Prostate gland (tissue), 2 donors: Measurements from ENCODE around the gene SOST. TPM values are rescaled to one million over a fixed set of nuclear protein-coding genes. Genes with fewer than 3 reads are reported as not detected.
A peak's percentile ranks its signal among the peaks of the same experiment; 100 is the strongest.

Experiments
- DNase-seq: peaks from one replicate; pipeline ENCODE4 v3.0.0-alpha.2; 2019; ENCODE audit warnings: low spot score
- H3K27ac ChIP-seq, 2 donors: fragments of 200-600 bp; sonication (generic); 2 replicates each; pipeline ENCODE4 v1.5.1; 2017 to 2019
- H3K27me3 ChIP-seq: fragments of 200-600 bp; sonication (generic); replicated peaks from 2 replicates; pipeline ENCODE4 v1.5.1; 2019; ENCODE audit not compliant: insufficient read depth
- H3K36me3 ChIP-seq, 2 donors: fragments of 200-600 bp; sonication (generic); 1 replicate in 1 of 2; 2 replicates in 1 of 2; pipeline versions ENCODE4 v1.5.1 to v1.8.1; 2017 to 2019
- H3K4me1 ChIP-seq: fragments of 200-600 bp; sonication (generic); replicated peaks from 2 replicates; pipeline ENCODE4 v1.5.1; 2019
- H3K4me3 ChIP-seq, 2 donors: fragments of 200-600 bp; sonication (generic); 2 replicates each; pipeline ENCODE4 v1.5.1; 2017 to 2019
- H3K9me3 ChIP-seq: fragments of 200-600 bp; sonication (generic); 2 replicates; pipeline ENCODE4 v1.5.1; 2017
- CTCF ChIP-seq, 4 experiments: fragments of 200-600 bp in 2 of 4; fragments of 450-650 bp in 2 of 4; sonication (generic) in 2 of 4; IDR thresholded peaks; 1 replicate in 3 of 4; 2 replicates in 1 of 4; pipeline ENCODE4 v1.5.1; 2016 to 2019; ENCODE audit warnings: antibody characterized with exemption in 4 of 4, mild to moderate bottlenecking in 2 of 4, moderate library complexity in 2 of 4
- POLR2A ChIP-seq: fragments of 450-650 bp; IDR thresholded peaks from one replicate; pipeline ENCODE4 v1.6.1; 2016; ENCODE audit warnings: antibody characterized with exemption, mild to moderate bottlenecking
- POLR2AphosphoS5 ChIP-seq: sonication (generic); formaldehyde crosslinking; IDR thresholded peaks from one replicate; pipeline ENCODE4 v1.6.1; 2017; ENCODE audit warnings: antibody characterized with exemption
- WGBS: methylation state at CpG from one replicate; pipeline ENCODE4 v1.1.5; 2018; 5-methylcytosine and 5-hydroxymethylcytosine counted together
- intact Hi-C: fragments of 100-400 bp; cut with DNase I; formaldehyde crosslinking; loops from one replicate; pipeline ENCODE4 v1.14.2; 2022
- total RNA-seq, 2 donors: library from RNA; depleted of rRNA; stranded (reverse); fragments of >200 nt; gene quantifications; one replicate each; pipeline ENCODE4 v1.1.0, GENCODE V29; 2016

Gene SOST
- total RNA-seq, 2 donors from 2014 or later, result 0.18 TPM; not detected in 1

- 77% methylated on average over 6 of the region's 6 CpGs for WGBS
- DNase-seq, result no peak
- H3K27ac ChIP-seq, result no peak overlapping the region
- no peak overlapping the region for H3K4me3 ChIP-seq
- H3K27me3 ChIP-seq, result no peaks in the 10 kb centered on the region
- TF ChIP-seq CTCF (IDR thresholded peaks at IDR 0.05), result no peak
- no peak for TF ChIP-seq POLR2A
- no peak for TF ChIP-seq POLR2AphosphoS5
- no peaks in the 10 kb centered on the region for H3K36me3 ChIP-seq
- H3K9me3 ChIP-seq, result no peaks in the 10 kb centered on the region
- intact Hi-C loops, result no loop called here
- peaks cover 6% of the 10 kb centered on the region for H3K4me1 ChIP-seq
These were observed 40.7 kb downstream of the SOST start for GRCh38 chr17:43717913-43718312.

- H3K27me3 ChIP-seq, result no peaks in the 10 kb centered on the region
- H3K9me3 ChIP-seq, result no peaks in the 10 kb centered on the region
- H3K4me3 ChIP-seq, result no peak overlapping the region
- no peak overlapping the region for H3K27ac ChIP-seq
- peaks cover 6% of the 10 kb centered on the region for H3K4me1 ChIP-seq
- no peak for DNase-seq
- H3K36me3 ChIP-seq, result no peaks in the 10 kb centered on the region
- 69% methylated on average over 4 of the region's 4 CpGs for WGBS
- TF ChIP-seq CTCF (IDR thresholded peaks at IDR 0.05) (no peak), POLR2AphosphoS5 (no peak)
- intact Hi-C loops, result no loop called here
These were observed 44.0 kb downstream of the SOST start for GRCh38 chr17:43714465-43715149.

GRCh38 chr17:43713494-43714162 is 45.0 kb downstream of the SOST start:
- no peaks in the 10 kb centered on the region for H3K27me3 ChIP-seq
- no peaks in the 10 kb centered on the region for H3K9me3 ChIP-seq
- peak overlapping the region in 1 of 2 donors; percentile 22 for H3K27ac ChIP-seq
- no peak for TF ChIP-seq POLR2AphosphoS5
- TF ChIP-seq CTCF (IDR thresholded peaks at IDR 0.05), result no peak
- peaks cover 6% of the 10 kb centered on the region for H3K4me1 ChIP-seq
- H3K36me3 ChIP-seq, result no peaks in the 10 kb centered on the region
- intact Hi-C loops, result no loop called here
- no peak for DNase-seq
- WGBS, result 5% methylated on average over 53 of the region's 53 CpGs
- H3K4me3 ChIP-seq, result peak overlapping the region in 1 of 2 donors; percentile 23

- TF ChIP-seq POLR2AphosphoS5 (no peak), POLR2A (no peak), CTCF (IDR thresholded peaks at IDR 0.05) (no peak)
- H3K36me3 ChIP-seq, result no peaks in the 10 kb centered on the region
- no peaks in the 10 kb centered on the region for H3K9me3 ChIP-seq
- WGBS, result 27% methylated on average over 6 of the region's 6 CpGs
- H3K27ac ChIP-seq, result no peak overlapping the region
- peaks cover 6% of the 10 kb centered on the region for H3K4me1 ChIP-seq
- no peak for DNase-seq
- H3K27me3 ChIP-seq, result no peaks in the 10 kb centered on the region
- intact Hi-C loops, result no loop called here
- H3K4me3 ChIP-seq, result no peak overlapping the region
These were observed 46.2 kb downstream of the SOST start for GRCh38 chr17:43712397-43712796.

GRCh38 chr17:43710101-43710500 is 48.5 kb downstream of the SOST start:
- no peaks in the 10 kb centered on the region for H3K27me3 ChIP-seq
- DNase-seq, result no peak
- H3K36me3 ChIP-seq, result no peaks in the 10 kb centered on the region
- no peaks in the 10 kb centered on the region for H3K9me3 ChIP-seq
- no peak overlapping the region for H3K4me3 ChIP-seq
- intact Hi-C loops, result no loop called here
- 85% methylated on average over 6 of the region's 6 CpGs for WGBS
- H3K27ac ChIP-seq, result no peak overlapping the region
- TF ChIP-seq POLR2A (no peak), CTCF (IDR thresholded peaks at IDR 0.05) (no peak), POLR2AphosphoS5 (no peak)
- peaks cover 6% of the 10 kb centered on the region for H3K4me1 ChIP-seq
